ENCODE measurements around the gene ANKRD13C.

GRCh38 chr1:70401974-70402373 lies 47.5 kb upstream of the ANKRD13C start:
- no peak for TF ChIP-seq CTCF (conservative IDR thresholded peaks at IDR 0.05)
- TF ChIP-seq ZFX (IDR thresholded peaks at IDR 0.05), result no peak

All from C4-2B (cell line).